ENCODE data around the gene MAP4K3. TPM values are rescaled to one million over a fixed set of nuclear protein-coding genes. Genes with fewer than 3 reads are reported as not detected.

Gene MAP4K3
- total and polyA plus RNA-seq, 10 of the 15 experiments (the other 5 are each of a cell fraction or from before 2014, with no cell fraction given), result 0.04 to 0.95 (median 0.21) TPM; not detected in 1

DNA sequence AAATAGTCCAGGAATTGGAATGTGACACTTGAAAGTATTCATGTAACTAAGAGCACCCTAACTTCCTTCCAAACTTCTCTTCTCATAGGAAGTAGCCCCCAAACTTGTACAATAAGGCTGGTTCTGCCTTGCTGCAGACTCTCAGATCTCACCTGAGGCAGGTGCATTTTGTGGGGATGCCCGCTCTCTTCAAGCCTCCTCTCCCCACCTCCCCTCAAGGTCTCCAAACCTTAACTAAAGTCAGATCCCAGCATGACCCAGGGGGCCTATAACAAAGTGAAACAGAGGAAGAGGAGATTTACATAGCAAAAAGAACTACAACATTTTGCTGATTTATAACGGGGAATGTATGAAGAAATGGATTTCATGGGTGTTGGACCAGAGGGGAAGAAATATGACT, 216.9 kb downstream of the MAP4K3 start (continued):
- TF ChIP-seq, protein P1, sequence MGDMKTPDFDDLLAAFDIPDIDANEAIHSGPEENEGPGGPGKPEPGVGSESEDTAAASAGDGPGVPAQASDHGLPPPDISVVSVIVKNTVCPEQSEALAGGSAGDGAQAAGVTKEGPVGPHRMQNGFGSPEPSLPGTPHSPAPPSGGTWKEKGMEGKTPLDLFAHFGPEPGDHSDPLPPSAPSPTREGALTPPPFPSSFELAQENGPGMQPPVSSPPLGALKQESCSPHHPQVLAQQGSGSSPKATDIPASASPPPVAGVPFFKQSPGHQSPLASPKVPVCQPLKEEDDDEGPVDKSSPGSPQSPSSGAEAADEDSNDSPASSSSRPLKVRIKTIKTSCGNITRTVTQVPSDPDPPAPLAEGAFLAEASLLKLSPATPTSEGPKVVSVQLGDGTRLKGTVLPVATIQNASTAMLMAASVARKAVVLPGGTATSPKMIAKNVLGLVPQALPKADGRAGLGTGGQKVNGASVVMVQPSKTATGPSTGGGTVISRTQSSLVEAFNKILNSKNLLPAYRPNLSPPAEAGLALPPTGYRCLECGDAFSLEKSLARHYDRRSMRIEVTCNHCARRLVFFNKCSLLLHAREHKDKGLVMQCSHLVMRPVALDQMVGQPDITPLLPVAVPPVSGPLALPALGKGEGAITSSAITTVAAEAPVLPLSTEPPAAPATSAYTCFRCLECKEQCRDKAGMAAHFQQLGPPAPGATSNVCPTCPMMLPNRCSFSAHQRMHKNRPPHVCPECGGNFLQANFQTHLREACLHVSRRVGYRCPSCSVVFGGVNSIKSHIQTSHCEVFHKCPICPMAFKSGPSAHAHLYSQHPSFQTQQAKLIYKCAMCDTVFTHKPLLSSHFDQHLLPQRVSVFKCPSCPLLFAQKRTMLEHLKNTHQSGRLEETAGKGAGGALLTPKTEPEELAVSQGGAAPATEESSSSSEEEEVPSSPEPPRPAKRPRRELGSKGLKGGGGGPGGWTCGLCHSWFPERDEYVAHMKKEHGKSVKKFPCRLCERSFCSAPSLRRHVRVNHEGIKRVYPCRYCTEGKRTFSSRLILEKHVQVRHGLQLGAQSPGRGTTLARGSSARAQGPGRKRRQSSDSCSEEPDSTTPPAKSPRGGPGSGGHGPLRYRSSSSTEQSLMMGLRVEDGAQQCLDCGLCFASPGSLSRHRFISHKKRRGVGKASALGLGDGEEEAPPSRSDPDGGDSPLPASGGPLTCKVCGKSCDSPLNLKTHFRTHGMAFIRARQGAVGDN (IDR thresholded peaks at IDR 0.05), result no peak
- TF ChIP-seq POLR2A (IDR thresholded peaks at IDR 0.05; ENCODE audit: low read depth, low read length) (no peak), ATF3 (IDR thresholded peaks at IDR 0.05; ENCODE audit: borderline replicate concordance, extremely low read depth, low read depth, low read length) (no peak), ZNF622 (IDR thresholded peaks at IDR 0.05) (no peak), ETV6 (conservative IDR thresholded peaks at IDR 0.05 in 1 of 2, IDR thresholded peaks at IDR 0.05 in 1 of 2; ENCODE audit: borderline replicate concordance in 1 of 2, low read depth in 1 of 2) (no peak), IKZF2 (IDR thresholded peaks at IDR 0.05) (no peak), TCF7 (IDR thresholded peaks at IDR 0.05; ENCODE audit: borderline replicate concordance) (no peak), SREBF1 (IDR thresholded peaks at IDR 0.05; ENCODE audit: low read length) (no peak), TBL1XR1 (IDR thresholded peaks at IDR 0.05; ENCODE audit: low read depth, low read length) (no peak)

GRCh38 chr2:39218391-39218790, 218.7 kb downstream of the MAP4K3 start:
- H4K20me1 ChIP-seq (ENCODE audit: control insufficient read depth, insufficient read depth), result no peaks in the 10 kb centered on the region
- intact Hi-C loops (cut with micrococcal nuclease; ENCODE audit: unreplicated experiment), result no loop called here
- RAD21 ChIA-PET (ENCODE audit: unreplicated experiment), result no interaction called here
- H3K27me3 ChIP-seq (replicated peaks in 1 of 2; ENCODE audit: control insufficient read depth in 2 of 2, insufficient read depth in 2 of 2, low read length in 1 of 2), result no peaks in the 10 kb centered on the region
- DNase-seq (ENCODE audit: low read depth, low spot score), result no peak
- no peaks in the 10 kb centered on the region for H3K79me2 ChIP-seq (ENCODE audit: control insufficient read depth, insufficient read depth, low read length)
- CTCF ChIA-PET, result interaction anchor here (1.3 kb wide), 1 partner anchor 11 kb away, joined by 4 read pairs; no protein-coding TSS in a partner anchor
- SMC1A ChIA-PET (ENCODE audit: uncharacterized antibody, unreplicated experiment), result interaction anchor here (1.5 kb wide), 1 partner anchor 160 kb away, joined by 3 read pairs; no protein-coding TSS in a partner anchor
- no peak overlapping the region for H3K4me2 ChIP-seq (ENCODE audit: control insufficient read depth, insufficient read depth)
- POLR2A ChIA-PET, result no interaction called here
- no peak overlapping the region for H3K9ac ChIP-seq (ENCODE audit: control insufficient read depth, insufficient read depth, low read length)
- H3K36me3 ChIP-seq (ENCODE audit: control insufficient read depth in 2 of 2, insufficient read depth in 2 of 2, low read length in 1 of 2), result no peaks in the 10 kb centered on the region
- in situ Hi-C loops (cut with MboI), result no loop called here
- no peaks in the 10 kb centered on the region for H3K9me3 ChIP-seq (replicated peaks; ENCODE audit: control insufficient read depth, insufficient read depth, low read length)
- no peak overlapping the region for H3K27ac ChIP-seq (ENCODE audit: control insufficient read depth, insufficient read depth)
- H2AFZ ChIP-seq (ENCODE audit: control insufficient read depth, low read depth, low read length), result no peak overlapping the region
- no peak for ATAC-seq
- no peaks in the 10 kb centered on the region for H3K4me1 ChIP-seq (ENCODE audit: control insufficient read depth, insufficient read depth, low read length)
- no TSS peak for BruUV-seq (replicated peaks)
- H3K4me3 ChIP-seq, result no peak overlapping the region
- WGBS (ENCODE audit: insufficient coverage, insufficient replicate concordance, low lambda C conversion rate, missing lambda C conversion rate), result 67% methylated on average over 5 of the region's 5 CpGs
- no peak for FAIRE-seq
- TF ChIP-seq MEF2A (IDR thresholded peaks at IDR 0.05; ENCODE audit: insufficient read depth, low read depth, low read length) (no peak), MYC (IDR thresholded peaks at IDR 0.05; ENCODE audit: insufficient read depth, insufficient read length, insufficient replicate concordance, low read length, severe bottlenecking) (no peak), FOXK2 (IDR thresholded peaks at IDR 0.05) (no peak), NBN (IDR thresholded peaks at IDR 0.05) (no peak), ZNF207 (IDR thresholded peaks at IDR 0.05; ENCODE audit: borderline replicate concordance) (no peak)
- TF ChIP-seq, protein P2, sequence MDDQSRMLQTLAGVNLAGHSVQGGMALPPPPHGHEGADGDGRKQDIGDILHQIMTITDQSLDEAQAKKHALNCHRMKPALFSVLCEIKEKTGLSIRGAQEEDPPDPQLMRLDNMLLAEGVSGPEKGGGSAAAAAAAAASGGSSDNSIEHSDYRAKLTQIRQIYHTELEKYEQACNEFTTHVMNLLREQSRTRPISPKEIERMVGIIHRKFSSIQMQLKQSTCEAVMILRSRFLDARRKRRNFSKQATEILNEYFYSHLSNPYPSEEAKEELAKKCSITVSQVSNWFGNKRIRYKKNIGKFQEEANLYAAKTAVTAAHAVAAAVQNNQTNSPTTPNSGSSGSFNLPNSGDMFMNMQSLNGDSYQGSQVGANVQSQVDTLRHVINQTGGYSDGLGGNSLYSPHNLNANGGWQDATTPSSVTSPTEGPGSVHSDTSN (IDR thresholded peaks at IDR 0.05; ENCODE audit: insufficient replicate concordance, low read depth, low read length), result no peak
